Activated CD4-positive, alpha-beta T cell treated with anti-CD3 and anti-CD28 coated beads, Interleukin-2, amount 50 U/mL, for 4 hours (primary cell): ENCODE measurements around the gene RFNG.

ENCODE experiments used
- DNase-seq, 2 experiments: peaks; one replicate each; pipeline ENCODE4 v3.0.0-alpha.2; 2020

RFNG gene

GRCh38 chr17:82076785-82077591 lies 25.4 kb upstream of the RFNG start:
- no peak for DNase-seq

- DNase-seq = no peak
These were observed 24.6 kb upstream of the RFNG start for GRCh38 chr17:82076018-82076784.

GRCh38 chr17:82073446-82073845 lies 21.8 kb upstream of the RFNG start:
- DNase-seq = no peak

- no peak for DNase-seq
These were observed 21.2 kb upstream of the RFNG start for GRCh38 chr17:82072827-82073226.

- DNase-seq = no peak
These were observed 19.0 kb upstream of the RFNG start for GRCh38 chr17:82070611-82071010.

GRCh38 chr17:82065638-82066303 lies 14.2 kb upstream of the RFNG start, which contains the start of gene DUS1L:
Gene DUS1L, minus strand, starts transcription at chr17:82065804. Its CDS starts 745 bp downstream, at chr17:82065059.
- peak; percentile 57 to 59 for DNase-seq

DNA sequence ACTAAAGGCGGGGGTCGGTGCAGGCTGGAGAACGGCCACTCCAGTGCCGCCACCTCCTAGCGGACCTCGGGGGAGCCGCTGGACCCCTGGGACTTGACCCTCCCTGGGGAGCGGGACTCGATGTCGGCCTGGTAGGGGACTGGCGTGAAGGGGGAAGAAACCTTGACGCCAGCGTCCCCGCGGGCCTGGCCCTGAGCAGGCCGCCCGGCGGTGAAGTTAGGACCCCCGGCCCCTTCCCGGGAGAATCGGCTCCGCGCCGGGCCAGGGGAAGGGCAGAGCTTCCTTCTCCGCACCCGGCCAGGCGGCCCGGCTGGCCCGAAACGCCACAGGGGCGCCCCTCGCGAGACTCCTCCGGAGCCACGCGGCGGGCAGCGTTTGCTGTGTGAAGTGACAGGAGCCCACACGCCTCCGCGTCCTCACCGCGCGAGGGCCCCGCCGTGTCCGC lies 13.6 kb upstream of the RFNG start:
- peak; percentile 32 to 33 for DNase-seq

DNA sequence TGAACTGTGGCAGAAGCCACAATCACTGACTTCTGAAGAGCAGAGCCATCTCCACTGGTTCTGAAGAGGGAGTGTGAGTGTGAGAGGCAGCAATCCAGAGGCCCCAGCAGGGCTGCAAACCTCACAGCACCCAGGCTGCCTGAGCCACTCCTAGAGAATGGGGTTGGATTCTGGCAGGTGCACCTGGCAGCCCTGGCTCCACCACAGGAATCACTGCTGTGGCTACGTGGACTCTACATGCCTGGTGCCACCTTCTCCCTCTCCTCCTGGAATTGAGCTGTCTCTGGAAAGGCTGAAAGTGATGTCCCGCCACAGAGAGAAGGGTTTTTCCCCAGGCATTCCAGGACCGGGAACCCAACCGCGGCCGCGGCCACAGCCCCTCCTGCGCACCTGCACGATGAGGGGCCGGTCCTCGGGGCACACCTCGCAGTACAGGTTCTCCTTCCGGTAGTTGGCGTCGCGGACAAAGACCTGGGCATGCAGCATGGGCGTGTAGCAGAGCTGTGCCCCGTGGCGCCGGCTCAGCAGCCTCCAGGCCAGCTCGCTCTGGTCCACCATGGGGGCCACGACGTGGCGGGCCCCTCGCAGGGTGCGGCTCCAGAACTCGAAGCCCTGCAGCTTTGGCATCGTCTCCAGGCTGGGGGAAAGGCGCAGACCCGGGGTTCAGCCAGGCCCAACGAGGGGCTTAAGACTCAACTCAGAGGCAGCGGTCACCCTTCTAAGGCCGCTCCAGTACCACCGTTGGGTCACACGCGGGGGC lies 13.0 kb upstream of the RFNG start:
- no peak for DNase-seq

- DNase-seq = no peak
These were observed 12.1 kb upstream of the RFNG start for GRCh38 chr17:82063424-82064415.

GRCh38 chr17:82062984-82063368 lies 11.4 kb upstream of the RFNG start:
- no peak for DNase-seq

DNA sequence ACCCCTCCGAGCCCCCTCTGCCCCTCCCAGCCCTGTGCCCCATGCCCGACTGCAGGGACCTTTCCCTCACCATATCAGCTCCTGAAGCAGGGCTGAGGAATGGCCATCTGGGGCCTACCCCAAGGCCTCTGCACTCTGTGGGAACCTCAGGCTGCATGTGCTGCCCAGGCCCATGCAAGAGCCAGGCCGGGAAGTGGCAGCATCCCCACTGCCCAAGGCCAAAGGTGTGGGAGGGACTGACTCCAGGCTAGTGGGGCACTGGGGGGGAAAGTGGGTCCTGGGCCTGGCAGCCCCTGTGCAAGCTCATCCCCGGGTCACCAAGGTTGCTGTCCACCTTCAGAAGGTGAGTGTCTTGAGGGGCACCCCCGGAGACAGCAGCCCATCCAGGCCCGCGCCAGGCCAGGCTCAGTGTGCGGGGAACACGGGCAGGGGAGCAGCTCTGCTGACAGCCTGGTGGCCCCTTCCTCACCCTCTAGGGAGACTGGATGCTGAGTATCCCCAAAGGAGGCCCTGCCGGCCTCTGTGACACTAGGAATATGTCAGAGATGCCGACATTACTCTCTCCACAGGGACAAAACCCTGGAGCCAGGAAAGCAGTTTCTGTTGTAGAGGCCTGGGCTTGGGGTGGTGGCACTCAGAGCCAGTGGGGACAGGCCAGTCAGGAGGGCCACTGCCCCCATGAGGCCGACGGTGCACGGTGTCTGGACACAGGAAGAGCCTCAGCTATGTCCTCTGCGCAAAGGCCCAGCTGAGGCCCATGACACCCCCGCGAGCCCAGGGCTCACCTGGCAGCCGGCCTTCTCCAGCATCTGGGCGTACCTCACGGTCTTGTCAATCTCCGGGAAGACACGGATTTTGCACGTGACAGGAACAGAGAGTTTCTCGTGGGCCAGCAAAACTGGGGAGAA lies 10.7 kb upstream of the RFNG start:
- DNase-seq = no peak

DNA sequence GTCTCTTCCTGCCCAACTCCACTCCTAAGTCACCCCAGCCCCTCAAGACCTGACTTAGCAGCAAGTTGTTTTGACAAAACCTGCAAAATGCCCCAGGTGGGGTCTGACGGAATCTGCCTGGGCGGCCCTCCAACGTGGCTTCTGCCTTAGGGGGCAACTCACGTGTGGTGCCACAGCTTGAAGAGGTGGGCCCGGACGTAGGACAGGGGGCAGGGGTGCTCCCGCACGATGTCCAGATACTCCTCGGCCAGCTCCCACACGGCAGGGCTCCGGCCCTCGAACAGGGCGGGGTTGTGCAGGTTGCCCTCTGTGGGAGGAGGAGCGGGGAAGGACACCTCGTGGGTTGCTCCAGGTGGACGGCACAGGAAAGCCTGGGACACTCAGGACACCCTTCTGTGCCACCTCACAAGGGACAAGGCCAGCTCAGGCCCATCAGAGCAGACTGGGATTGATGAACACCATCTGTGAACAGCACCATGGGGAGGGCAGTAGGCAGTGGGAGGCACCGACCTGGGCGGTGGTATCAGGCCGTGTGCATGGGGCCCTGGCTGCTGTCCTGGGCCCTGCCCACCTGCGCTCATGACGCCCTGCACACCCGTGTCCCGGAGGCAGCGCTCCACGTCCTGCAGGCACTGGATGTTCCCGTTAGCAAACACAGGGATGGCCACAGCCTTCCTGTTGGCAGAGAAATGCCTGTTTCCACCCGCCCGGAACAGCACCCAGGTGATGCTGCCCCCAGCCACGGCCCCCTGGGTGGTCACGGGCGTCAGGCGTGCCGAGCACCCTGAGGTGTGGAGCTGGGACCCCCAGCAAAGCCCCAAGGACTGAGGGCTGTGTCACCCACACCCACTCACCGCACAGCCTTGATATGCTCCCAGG lies 9.7 kb upstream of the RFNG start:
- DNase-seq = no peak

DNA sequence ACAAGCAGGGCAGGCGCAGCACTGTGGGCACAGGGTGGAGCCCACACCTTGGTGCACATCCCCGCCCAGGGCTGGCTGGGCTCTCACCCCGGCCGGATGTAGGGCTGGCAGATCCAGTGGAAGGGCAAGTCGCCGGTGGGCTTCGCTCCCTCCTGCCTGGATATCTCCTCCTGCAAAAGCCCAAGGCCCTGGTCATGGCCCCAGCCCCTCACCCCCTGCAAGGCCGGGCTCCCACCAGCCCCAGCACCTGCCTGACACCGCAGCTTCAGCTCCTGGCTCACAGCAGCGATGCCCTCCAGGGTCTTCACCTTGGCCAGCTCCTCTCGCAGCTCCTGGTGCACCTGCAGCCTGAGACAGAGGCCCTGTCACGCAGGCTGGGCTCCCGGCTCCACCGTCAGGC lies 9.0 kb upstream of the RFNG start:
- no peak for DNase-seq

- DNase-seq = no peak
These were observed 8.4 kb upstream of the RFNG start for GRCh38 chr17:82060001-82060380.

DNA sequence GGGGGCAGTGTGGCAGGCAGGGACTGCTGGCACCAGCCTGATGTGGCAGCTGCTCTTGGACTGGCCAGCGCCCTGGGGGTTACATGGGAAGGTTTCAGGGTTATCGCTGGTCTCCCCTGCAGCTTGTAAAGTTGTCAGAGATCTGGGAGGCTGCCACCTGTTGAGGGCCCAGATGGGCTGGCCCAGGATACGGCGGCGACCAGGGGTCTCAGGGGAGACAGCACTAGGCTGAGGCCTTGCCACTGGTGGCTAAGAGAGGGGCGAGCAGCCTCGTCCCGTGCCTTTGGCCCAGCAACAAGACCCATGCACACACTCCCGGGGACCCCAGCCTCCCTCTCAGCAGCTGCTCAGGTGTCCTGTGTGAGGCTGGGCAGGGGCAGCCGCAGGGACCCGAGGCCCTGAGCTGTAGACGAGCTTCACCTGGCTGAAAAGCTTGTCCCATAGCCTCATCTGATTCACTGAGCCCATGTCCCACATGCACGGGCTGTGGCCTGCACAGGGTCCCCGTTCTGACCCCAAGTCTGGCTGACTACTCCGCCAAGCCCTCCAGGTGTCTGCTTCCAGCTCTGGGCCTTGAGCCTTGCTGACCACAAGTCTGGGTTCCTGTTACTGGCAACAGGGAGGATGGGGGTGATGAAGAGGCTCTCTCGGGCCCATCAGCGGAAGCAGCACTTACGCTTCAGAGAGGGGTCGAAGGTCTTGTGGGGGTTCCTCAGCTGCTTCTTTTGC lies 7.8 kb upstream of the RFNG start:
- DNase-seq = no peak

- no peak for DNase-seq
These were observed 7.2 kb upstream of the RFNG start for GRCh38 chr17:82058855-82059249.

GRCh38 chr17:82058230-82058854 lies 6.7 kb upstream of the RFNG start:
- DNase-seq = no peak
